ENCODE data around the gene NEGR1.

DNA sequence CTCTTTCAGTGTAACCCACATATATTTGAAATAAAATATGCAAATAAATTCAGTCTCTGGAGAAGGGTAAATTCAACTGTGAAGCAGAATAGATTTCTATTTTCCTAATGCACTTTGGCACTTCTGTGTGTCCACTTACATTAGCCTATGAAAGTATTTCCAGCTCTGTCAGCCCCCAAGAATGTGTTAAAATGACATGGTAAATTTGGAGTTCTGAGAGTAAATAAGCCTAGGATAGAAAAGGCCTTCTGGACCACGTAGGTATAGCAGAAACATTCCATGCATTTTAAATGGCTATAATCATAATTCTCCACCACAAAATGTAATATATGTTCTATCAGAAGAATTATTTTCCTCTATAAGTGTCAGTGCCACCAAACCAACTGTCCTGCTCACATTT, 276.2 kb downstream of the NEGR1 start:
- TF ChIP-seq, protein P1, sequence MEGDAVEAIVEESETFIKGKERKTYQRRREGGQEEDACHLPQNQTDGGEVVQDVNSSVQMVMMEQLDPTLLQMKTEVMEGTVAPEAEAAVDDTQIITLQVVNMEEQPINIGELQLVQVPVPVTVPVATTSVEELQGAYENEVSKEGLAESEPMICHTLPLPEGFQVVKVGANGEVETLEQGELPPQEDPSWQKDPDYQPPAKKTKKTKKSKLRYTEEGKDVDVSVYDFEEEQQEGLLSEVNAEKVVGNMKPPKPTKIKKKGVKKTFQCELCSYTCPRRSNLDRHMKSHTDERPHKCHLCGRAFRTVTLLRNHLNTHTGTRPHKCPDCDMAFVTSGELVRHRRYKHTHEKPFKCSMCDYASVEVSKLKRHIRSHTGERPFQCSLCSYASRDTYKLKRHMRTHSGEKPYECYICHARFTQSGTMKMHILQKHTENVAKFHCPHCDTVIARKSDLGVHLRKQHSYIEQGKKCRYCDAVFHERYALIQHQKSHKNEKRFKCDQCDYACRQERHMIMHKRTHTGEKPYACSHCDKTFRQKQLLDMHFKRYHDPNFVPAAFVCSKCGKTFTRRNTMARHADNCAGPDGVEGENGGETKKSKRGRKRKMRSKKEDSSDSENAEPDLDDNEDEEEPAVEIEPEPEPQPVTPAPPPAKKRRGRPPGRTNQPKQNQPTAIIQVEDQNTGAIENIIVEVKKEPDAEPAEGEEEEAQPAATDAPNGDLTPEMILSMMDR (IDR thresholded peaks at IDR 0.05): no peak
- no peak for TF ChIP-seq POLR2AphosphoS5 (IDR thresholded peaks at IDR 0.05)

Data from transverse colon (tissue), 4 donors.